HG03342 (cell line): Measurements from ENCODE around the gene COQ5.

ENCODE experiments used
- ATAC-seq: cut with Tn5 transposase; IDR thresholded peaks from one replicate; pipeline ENCODE4 v1.9.1; 2021; ENCODE audit warnings: mild to moderate bottlenecking, moderate library complexity; ENCODE audit not compliant: unreplicated experiment

The COQ5 gene

GRCh38 chr12:120457133-120457532 lies 71.8 kb downstream of the COQ5 start:
- no peak for ATAC-seq

GRCh38 chr12:120455302-120455701 lies 73.7 kb downstream of the COQ5 start:
- no peak for ATAC-seq

- peak; percentile 66 for ATAC-seq
Observed at GRCh38 chr12:120453977-120454376, 75.0 kb downstream of the COQ5 start.
